GM21526 (cell line): ENCODE measurements around the gene MEIS2.

Source experiments
- ATAC-seq: cut with Tn5 transposase; IDR thresholded peaks from one replicate; pipeline ENCODE4 v1.9.1; 2021; ENCODE audit warnings: moderate library complexity; ENCODE audit not compliant: unreplicated experiment, low FRiP score

Gene MEIS2

GRCh38 chr15:37044915-37045648 lies 55.3 kb downstream of the MEIS2 start:
- no peak for ATAC-seq

DNA sequence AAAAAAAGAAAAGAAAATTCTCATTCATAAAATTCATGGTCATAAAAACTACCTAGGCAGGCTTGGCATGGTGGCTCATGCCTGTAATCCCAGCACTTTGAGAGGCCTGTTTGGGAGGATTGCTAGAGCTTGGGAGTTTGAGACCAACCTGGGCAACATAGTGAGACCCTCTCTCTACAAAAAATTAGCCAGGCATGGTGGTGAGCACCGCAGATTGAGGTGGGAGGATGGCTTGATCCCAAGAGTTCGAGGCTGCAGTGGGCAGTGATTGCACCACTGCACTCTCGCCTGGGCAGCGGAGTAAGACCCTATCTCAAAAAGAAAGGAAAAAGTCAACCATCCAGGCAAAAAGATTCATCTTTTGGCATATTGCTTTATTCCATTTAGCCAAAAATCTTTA lies 58.5 kb downstream of the MEIS2 start:
- no peak for ATAC-seq

GRCh38 chr15:37041042-37041441 lies 59.3 kb downstream of the MEIS2 start:
- peak; percentile 77 for ATAC-seq

GRCh38 chr15:37040072-37040742 lies 60.1 kb downstream of the MEIS2 start:
- ATAC-seq: no peak

DNA sequence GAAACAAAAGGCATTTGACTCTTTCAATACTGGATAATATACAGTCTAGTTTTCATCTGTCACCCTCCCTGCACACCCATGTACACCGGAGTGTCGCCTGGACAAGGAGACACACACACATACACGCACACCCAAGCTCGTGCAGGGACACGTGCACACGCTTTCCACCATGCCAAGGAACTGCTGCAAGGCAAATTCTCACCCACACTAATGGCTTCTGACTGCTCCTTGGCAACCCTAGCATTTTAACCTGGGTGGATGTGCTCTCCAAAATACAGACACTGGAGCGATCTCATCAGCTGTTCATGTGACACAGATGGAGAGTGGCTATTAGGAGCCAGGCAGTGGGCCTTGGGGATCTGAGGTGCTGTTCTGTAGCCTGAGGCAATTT lies 61.6 kb downstream of the MEIS2 start:
- ATAC-seq: no peak

DNA sequence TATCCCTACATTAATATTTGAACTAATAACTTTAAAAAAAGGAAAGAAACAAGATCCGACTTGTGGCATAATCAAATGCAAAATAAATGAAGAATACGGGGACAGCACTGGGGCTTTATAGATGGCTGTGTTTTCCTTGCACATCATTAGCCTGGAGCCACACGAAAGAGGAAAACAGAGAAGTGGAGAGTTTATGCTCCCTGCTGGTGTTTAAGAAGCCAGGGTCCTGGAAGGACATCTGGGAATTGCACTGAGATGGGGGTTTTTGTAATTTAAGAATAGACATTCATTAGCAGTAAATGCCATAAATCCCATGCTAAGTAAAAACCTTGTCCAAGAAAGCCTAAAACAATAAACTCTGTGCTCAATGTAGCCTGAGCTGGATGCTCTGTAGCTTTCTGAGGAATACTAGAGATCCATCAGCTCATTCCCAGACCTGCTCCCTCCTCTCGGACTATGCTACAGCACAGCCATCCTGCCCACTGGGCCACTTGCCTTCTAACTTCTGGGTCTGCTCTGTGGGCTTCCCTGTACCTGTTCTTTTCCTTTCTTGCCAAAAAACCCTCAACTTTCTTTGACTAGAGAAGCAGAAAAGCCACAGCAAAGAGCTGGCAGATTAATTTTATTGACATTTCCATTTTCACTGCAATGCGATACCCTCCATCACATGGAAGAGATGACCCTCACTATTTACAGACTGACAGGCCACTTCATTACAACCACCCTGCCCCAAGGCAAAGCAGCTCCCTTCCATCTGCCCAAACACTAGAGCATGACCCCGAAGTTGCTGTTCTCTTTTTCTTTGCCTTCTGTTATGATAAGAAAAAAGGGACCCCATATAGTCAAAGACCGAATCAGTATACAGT lies 62.3 kb downstream of the MEIS2 start:
- no peak for ATAC-seq

- ATAC-seq: no peak
Observed at GRCh38 chr15:37037071-37037655, 63.2 kb downstream of the MEIS2 start.

DNA sequence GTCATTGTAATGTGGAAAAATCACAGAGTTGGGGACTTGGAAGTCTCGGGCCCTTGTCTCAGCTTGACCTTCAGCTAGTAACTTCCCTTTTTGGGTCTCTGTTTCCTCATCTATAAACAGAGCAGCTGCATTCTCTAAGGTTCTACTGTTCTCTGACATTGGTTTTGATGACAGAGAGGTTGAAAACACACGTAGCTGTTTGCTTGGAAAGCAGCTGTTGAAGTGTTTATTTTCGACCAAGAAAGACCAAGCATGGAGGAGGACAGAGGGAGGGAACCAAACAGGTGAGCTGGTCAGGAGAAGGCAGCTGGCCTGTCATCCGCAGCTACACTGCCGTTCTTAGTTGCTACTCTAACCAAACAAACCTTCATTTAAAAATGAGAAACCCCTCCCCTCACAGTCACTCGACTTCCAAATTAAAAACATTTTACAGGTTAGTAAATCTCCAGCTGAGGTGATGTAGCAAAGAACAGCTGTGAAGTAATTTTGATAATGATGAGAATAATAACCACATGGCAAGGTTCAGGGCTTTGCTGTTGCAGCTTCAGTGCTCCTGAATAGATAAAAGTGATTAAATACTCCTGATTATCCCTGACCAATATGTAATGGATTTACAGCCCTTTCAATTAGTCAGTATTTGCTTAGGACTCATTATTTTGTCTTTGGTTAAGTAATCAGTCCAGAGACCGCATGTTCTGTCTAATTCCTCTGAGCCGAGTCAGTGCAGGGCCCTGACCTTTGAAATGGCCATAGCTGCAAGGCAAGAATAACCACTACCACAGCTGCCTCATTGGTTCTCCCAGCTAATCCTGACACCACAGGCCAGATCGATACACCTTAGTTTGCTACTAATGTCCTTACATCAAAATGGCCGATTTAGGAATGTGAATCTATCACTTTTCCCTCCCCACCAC lies 65.3 kb downstream of the MEIS2 start:
- ATAC-seq: no peak

GRCh38 chr15:37034392-37034791 lies 66.0 kb downstream of the MEIS2 start:
- ATAC-seq: no peak

GRCh38 chr15:37032091-37032775 lies 68.1 kb downstream of the MEIS2 start:
- no peak for ATAC-seq

GRCh38 chr15:37031198-37031597 lies 69.2 kb downstream of the MEIS2 start:
- ATAC-seq: no peak

DNA sequence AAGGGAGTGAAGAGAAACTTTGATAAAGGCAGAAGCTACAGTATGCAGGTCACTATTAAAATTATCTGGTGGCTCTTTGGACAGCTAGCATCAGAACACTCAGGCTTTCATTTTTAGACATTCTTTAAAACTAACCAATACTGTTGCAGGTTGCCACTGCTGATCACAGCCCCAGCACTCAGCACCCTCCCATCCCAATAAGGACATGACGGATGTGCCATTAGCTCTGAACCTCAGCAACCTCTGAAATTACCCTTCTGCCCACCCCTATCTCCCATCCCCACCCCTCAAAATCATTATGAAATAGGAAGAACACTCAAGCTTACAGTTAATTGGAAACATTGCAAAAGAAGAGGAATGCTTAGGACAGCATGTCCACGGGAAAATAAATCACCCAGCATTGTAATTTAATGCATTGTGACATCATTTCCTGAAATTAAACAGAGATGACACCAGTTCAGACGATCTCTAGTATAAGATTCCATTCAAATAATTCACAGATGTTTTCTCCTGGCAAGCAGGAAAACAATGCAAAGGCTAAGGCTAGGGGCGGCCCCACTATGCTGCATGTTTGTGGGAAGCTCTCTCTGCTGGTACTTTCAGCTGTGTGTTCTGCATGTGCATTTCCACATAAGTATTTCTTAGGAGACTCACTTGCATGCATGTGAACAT lies 71.6 kb downstream of the MEIS2 start:
- no peak for ATAC-seq

- ATAC-seq: no peak
Observed at GRCh38 chr15:37020852-37021251, 79.5 kb downstream of the MEIS2 start.

DNA sequence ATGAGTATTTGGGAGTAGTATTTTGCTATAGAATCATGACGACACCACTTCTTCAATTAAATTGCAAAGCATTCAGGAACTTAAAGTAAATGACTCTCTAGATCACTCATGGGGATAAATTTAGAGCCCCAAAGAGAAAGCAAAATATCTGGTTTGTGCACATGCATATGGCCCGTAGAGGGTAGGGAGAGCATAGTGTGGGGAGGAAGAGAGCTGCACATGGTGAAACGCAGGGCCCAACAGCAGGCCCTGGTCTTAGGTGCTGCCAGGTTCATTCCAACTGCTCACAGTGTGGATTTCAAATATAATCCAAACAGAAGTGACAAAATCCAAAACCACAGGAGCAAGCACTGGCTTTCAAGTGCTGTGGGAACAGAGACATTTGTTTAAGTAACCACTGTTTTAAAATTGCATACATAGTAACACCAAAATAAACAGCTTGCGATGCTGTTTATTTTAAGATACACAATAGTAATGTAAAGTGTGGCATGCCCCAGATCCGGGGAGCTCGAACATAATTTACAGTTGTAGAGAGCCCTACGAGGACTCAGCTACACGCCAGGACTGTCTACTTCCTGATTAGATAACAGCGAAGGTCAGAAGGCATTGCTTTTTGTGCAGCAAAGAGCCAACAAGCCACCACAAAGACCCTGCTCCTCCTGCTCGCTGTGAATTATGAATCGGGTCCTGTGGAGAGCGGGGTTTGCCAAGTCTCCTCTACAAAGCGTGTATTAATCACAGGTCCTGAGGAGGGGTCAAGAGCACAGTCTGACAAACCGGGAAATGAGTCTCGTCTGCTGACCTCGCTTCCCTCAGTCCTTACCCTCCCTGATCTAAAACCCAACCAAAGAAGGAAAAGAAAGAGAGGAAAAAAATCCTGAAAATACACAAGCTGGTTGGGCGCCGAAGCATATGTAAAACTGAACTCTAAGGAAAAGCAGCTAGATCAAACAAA lies 80.6 kb downstream of the MEIS2 start:
- no peak for ATAC-seq

DNA sequence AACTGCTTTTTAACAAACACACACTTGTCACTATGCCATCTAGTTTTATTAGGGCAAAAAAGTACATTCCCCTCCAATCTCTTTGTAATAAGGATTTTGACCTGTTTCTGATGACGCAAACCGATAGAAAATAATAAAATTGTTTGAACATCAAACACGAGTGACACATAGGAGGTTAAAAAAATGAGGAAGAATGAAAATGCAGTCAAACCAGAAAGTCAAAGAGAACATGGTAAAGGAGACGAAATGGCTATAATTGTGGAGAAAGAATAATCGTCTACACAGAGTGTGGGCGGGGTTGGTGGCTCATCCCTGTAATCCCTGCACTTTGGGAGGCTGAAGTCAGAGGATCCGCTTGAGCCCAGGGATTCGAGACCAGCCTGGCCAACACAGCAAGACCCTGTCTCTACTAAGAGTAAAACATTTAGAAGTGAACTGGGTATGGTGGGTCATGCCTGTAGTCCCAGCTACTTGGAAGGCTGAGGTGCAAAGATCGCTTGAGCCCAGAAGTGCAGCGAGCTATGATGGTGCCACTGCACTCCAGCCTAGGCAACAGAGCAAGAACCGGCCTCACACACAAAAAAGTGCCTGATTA lies 83.2 kb downstream of the MEIS2 start:
- no peak for ATAC-seq

GRCh38 chr15:37016231-37016630 lies 84.1 kb downstream of the MEIS2 start:
- no peak for ATAC-seq

DNA sequence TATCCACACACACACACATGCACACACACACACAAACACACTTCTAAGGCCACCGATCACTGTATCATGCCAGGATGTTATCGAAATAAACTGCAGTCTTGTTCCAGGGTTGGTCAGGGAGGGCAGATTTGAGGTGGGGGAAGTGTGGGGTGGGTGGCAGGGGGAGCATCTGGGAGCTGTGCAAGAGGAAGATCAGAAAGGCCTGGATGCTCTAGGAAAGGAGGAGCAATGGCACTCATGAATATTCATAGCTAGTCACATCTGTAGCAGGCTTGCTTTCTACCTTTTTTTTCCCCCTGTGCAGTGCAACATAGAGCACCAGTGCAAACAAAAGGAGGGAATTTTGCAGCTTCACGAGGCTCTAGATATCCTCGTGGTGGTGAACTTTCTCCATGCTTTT lies 84.9 kb downstream of the MEIS2 start:
- ATAC-seq: no peak
